ENCODE data around the gene CENPW. TPM values are rescaled to one million over a fixed set of nuclear protein-coding genes. Genes with fewer than 3 reads are reported as not detected.

CENPW gene
- polyA plus RNA-seq, 3 donors = 3.8 to 18.7 (median 17.6) TPM

GRCh38 chr6:126313941-126314340, 26.0 kb upstream of the CENPW start:
- Histone ChIP-seq H3K27me3 (ENCODE audit: control insufficient read depth in 2 of 2, insufficient read depth in 2 of 2, low read length in 2 of 2) (no peaks in the 10 kb centered on the region), H3K9me3 (replicated peaks in 1 of 2; ENCODE audit: control insufficient read depth in 1 of 2, insufficient read depth in 1 of 2, low read length in 2 of 2) (no peaks in the 10 kb centered on the region), H3K4me2 (replicated peaks; ENCODE audit: extremely low read depth, low read length, poor library complexity, severe bottlenecking) (no peak overlapping the region), H2AFZ (ENCODE audit: insufficient read depth, low read depth, low read length, poor library complexity, severe bottlenecking) (no peak overlapping the region), H3K36me3 (replicated peaks in 1 of 2; ENCODE audit: control insufficient read depth in 1 of 2, insufficient read depth in 2 of 2, low read length in 2 of 2) (no peaks in the 10 kb centered on the region), H3K79me2 (ENCODE audit: insufficient read depth, low read length) (no peaks in the 10 kb centered on the region), H3K9ac (ENCODE audit: insufficient read depth, low read length, poor library complexity, severe bottlenecking) (no peak overlapping the region), H4K20me1 (ENCODE audit: insufficient read depth, low read length) (no peaks in the 10 kb centered on the region), H3K4me1 (ENCODE audit: control insufficient read depth in 1 of 2, insufficient read depth in 2 of 2, low read length in 2 of 2) (no peaks in the 10 kb centered on the region), H3K27ac (ENCODE audit: low read depth in 1 of 2, low read length in 2 of 2) (no peak overlapping the region), H3K4me3 (replicated peaks in 1 of 3; ENCODE audit: low read depth in 2 of 3, low read length in 3 of 3) (no peak overlapping the region)
- Mint-ChIP-seq H3K27ac (no peak overlapping the region), H3K27me3 (ENCODE audit: low read depth in 3 of 3) (peaks cover 0 to 5% (median 4%) of the 10 kb centered on the region in 3 donors), H3K4me3 (no peak overlapping the region), H3K4me1 (no peaks in the 10 kb centered on the region), H3K36me3 (no peaks in the 10 kb centered on the region), H3K9me3 (peaks cover 0 to 3% (median 0%) of the 10 kb centered on the region in 7 donors)
- WGBS (ENCODE audit: insufficient coverage) = no CpG with 5 or more reads among the region's 1 CpG
- no peak for DNase-seq
- intact Hi-C loops (cut with micrococcal nuclease) = no loop called here
- TF ChIP-seq CTCF (IDR thresholded peaks at IDR 0.05) = no peak

- Histone ChIP-seq H2AFZ (ENCODE audit: insufficient read depth, low read depth, low read length, poor library complexity, severe bottlenecking) (no peak overlapping the region), H3K27ac (ENCODE audit: low read depth in 1 of 2, low read length in 2 of 2) (no peak overlapping the region), H3K4me1 (ENCODE audit: control insufficient read depth in 1 of 2, insufficient read depth in 2 of 2, low read length in 2 of 2) (no peaks in the 10 kb centered on the region), H3K9me3 (replicated peaks in 1 of 2; ENCODE audit: control insufficient read depth in 1 of 2, insufficient read depth in 1 of 2, low read length in 2 of 2) (no peaks in the 10 kb centered on the region), H3K79me2 (ENCODE audit: insufficient read depth, low read length) (no peaks in the 10 kb centered on the region), H3K36me3 (replicated peaks in 1 of 2; ENCODE audit: control insufficient read depth in 1 of 2, insufficient read depth in 2 of 2, low read length in 2 of 2) (no peaks in the 10 kb centered on the region), H3K4me3 (replicated peaks in 1 of 3; ENCODE audit: low read depth in 2 of 3, low read length in 3 of 3) (no peak overlapping the region), H3K4me2 (replicated peaks; ENCODE audit: extremely low read depth, low read length, poor library complexity, severe bottlenecking) (no peak overlapping the region), H3K27me3 (ENCODE audit: control insufficient read depth in 2 of 2, insufficient read depth in 2 of 2, low read length in 2 of 2) (peaks cover 0 to 3% of the 10 kb centered on the region in 2 donors), H3K9ac (ENCODE audit: insufficient read depth, low read length, poor library complexity, severe bottlenecking) (no peak overlapping the region), H4K20me1 (ENCODE audit: insufficient read depth, low read length) (no peaks in the 10 kb centered on the region)
- DNase-seq = no peak
- H3K4me1 Mint-ChIP-seq = no peaks in the 10 kb centered on the region
- H3K36me3 Mint-ChIP-seq = no peaks in the 10 kb centered on the region
- peaks cover 2 to 14% (median 5%) of the 10 kb centered on the region in 3 donors for H3K27me3 Mint-ChIP-seq (ENCODE audit: low read depth in 3 of 3)
- WGBS (ENCODE audit: insufficient coverage) = no CpG with 5 or more reads among the region's 1 CpG
- H3K27ac Mint-ChIP-seq = no peak overlapping the region
- no peak for TF ChIP-seq CTCF (IDR thresholded peaks at IDR 0.05)
- H3K9me3 Mint-ChIP-seq = peaks cover 0 to 3% (median 0%) of the 10 kb centered on the region in 7 donors
- intact Hi-C loops (cut with micrococcal nuclease) = no loop called here
- no peak overlapping the region for H3K4me3 Mint-ChIP-seq
These were observed 21.1 kb upstream of the CENPW start for GRCh38 chr6:126318797-126319196.

Data from CD14-positive monocyte (primary cell).